Measurements from ENCODE around the gene RALGAPB. TPM values are rescaled to one million over a fixed set of nuclear protein-coding genes. Genes with fewer than 3 reads are reported as not detected.

Gene RALGAPB
- total RNA-seq, 6 experiments from 2014 or later, result 23.4 to 29.5 (median 26.7) TPM

- H3K4me1 Mint-ChIP-seq (ENCODE audit: low read depth), result no peaks in the 10 kb centered on the region
- H3K27me3 Mint-ChIP-seq (ENCODE audit: insufficient read depth), result no peaks in the 10 kb centered on the region; the same call in 1 of the 2 replicates
- no peak for DNase-seq
- H3K27ac Mint-ChIP-seq, result no peak overlapping the region
- no peaks in the 10 kb centered on the region for H3K9me3 Mint-ChIP-seq
- H3K4me3 Mint-ChIP-seq, result no peak overlapping the region
- H3K36me3 Mint-ChIP-seq (ENCODE audit: low read depth), result peaks cover 20% of the 10 kb centered on the region
- TF ChIP-seq CTCF (IDR thresholded peaks at IDR 0.05), result no peak
Observed at GRCh38 chr20:38485041-38485440, 12.4 kb downstream of the RALGAPB start.

- Mint-ChIP-seq H3K4me1 (ENCODE audit: low read depth) (no peaks in the 10 kb centered on the region), H3K9me3 (no peaks in the 10 kb centered on the region), H3K4me3 (no peak overlapping the region), H3K27me3 (ENCODE audit: insufficient read depth) (no peaks in the 10 kb centered on the region), H3K27ac (no peak overlapping the region), H3K36me3 (ENCODE audit: low read depth) (peaks cover 22% of the 10 kb centered on the region)
- DNase-seq, result no peak
- TF ChIP-seq CTCF (IDR thresholded peaks at IDR 0.05), result no peak
Observed at GRCh38 chr20:38489181-38489580, 16.5 kb downstream of the RALGAPB start.

- no peaks in the 10 kb centered on the region for H3K27me3 Mint-ChIP-seq (ENCODE audit: insufficient read depth)
- no peaks in the 10 kb centered on the region for H3K9me3 Mint-ChIP-seq
- H3K4me3 Mint-ChIP-seq, result no peak overlapping the region
- H3K27ac Mint-ChIP-seq, result no peak overlapping the region
- peaks cover 9% of the 10 kb centered on the region for H3K4me1 Mint-ChIP-seq (ENCODE audit: low read depth)
- no peak for TF ChIP-seq CTCF (IDR thresholded peaks at IDR 0.05)
- peaks cover 35% of the 10 kb centered on the region for H3K36me3 Mint-ChIP-seq (ENCODE audit: low read depth)
- DNase-seq, result no peak
Observed at GRCh38 chr20:38497246-38497935, 24.7 kb downstream of the RALGAPB start.

- Mint-ChIP-seq H3K4me1 (ENCODE audit: low read depth) (peaks cover 11% of the 10 kb centered on the region), H3K9me3 (no peaks in the 10 kb centered on the region), H3K27ac (no peak overlapping the region), H3K4me3 (no peak overlapping the region), H3K36me3 (ENCODE audit: low read depth) (peaks cover 41% of the 10 kb centered on the region), H3K27me3 (ENCODE audit: insufficient read depth) (no peaks in the 10 kb centered on the region; the same call in 1 of the 2 replicates)
- DNase-seq, result no peak
- TF ChIP-seq CTCF (IDR thresholded peaks at IDR 0.05), result no peak
Observed at GRCh38 chr20:38498909-38499308, 26.3 kb downstream of the RALGAPB start.

- Mint-ChIP-seq H3K4me3 (no peak overlapping the region), H3K27me3 (ENCODE audit: insufficient read depth) (no peaks in the 10 kb centered on the region; the same call in 1 of the 2 replicates), H3K4me1 (ENCODE audit: low read depth) (peaks cover 16% of the 10 kb centered on the region), H3K27ac (no peak overlapping the region), H3K9me3 (no peaks in the 10 kb centered on the region), H3K36me3 (ENCODE audit: low read depth) (peaks cover 43% of the 10 kb centered on the region)
- DNase-seq, result no peak
- TF ChIP-seq CTCF (IDR thresholded peaks at IDR 0.05), result no peak
Observed at GRCh38 chr20:38499366-38499765, 26.7 kb downstream of the RALGAPB start.

Data from HFFc6 (cell line).